T-helper 1 cell treated with Interleukin-12 subunit alpha and Interleukin-12 subunit beta and Interleukin-4 antibody, amounts not matched to agents 30 ng/mL and 1 ng/mL, for 36 hours (primary cell): ENCODE results near the gene DDA1. TPM values are rescaled to one million over a fixed set of nuclear protein-coding genes. Genes with fewer than 3 reads are reported as not detected.

Experiments
- intact Hi-C: fragments of 100-400 bp; cut with micrococcal nuclease; formaldehyde crosslinking; loops from one replicate; pipeline ENCODE4 v1.15.1; 2024
- total RNA-seq: library from RNA; stranded (reverse); gene quantifications from 2 replicates; pipeline ENCODE4 v1.2.3, GENCODE V29; 2022

The DDA1 gene
- total RNA-seq, 1 donor from 2014 or later = 45.8 TPM

DNA sequence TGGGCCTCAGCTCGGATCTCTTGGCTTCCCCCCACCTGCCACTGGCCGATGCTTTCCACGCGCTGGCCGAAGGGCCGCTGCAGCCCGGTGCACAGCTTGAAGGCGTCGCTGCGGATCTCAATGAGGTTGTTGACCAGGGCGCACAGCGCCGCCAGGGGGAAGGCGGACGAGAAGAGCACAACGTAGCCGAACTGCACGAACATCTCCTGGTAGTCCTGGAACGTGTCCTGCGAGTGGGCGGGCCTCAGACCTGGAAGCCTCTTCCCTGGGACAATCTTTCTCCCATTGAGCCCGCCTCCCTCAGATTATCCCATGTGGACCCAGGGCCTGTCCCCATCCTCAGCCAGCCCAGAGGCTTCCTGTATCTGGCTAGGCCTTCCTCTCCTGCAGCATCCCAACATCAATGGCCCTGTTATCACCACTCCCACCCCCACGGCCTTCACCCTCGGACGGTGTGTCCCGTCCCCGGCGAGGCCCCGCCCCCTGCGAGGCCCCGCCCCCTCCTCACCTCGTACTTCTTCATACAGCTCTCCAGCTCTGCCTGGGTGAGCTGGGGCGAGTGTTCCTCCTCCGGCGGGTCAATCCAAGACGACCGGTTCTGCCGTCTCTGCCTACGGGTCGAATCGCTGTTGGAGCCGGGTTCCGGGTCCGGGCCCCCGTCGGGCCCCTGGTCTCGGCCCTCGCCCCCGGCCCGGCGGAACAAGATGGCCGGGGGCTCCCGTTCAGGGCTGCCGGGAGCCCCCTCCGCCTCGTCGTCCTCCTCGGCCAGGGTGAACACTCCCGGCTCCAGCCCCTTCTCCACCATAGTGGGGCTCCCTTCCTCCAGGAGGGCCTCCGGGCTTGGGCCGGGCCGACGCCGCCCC lies 18.5 kb downstream of the DDA1 start:
- intact Hi-C loops = loop anchor here (1.0 kb wide), 2 partner anchors 9 to 19 kb away; partner anchors contain the start of genes DDA1 and GTPBP3

DNA sequence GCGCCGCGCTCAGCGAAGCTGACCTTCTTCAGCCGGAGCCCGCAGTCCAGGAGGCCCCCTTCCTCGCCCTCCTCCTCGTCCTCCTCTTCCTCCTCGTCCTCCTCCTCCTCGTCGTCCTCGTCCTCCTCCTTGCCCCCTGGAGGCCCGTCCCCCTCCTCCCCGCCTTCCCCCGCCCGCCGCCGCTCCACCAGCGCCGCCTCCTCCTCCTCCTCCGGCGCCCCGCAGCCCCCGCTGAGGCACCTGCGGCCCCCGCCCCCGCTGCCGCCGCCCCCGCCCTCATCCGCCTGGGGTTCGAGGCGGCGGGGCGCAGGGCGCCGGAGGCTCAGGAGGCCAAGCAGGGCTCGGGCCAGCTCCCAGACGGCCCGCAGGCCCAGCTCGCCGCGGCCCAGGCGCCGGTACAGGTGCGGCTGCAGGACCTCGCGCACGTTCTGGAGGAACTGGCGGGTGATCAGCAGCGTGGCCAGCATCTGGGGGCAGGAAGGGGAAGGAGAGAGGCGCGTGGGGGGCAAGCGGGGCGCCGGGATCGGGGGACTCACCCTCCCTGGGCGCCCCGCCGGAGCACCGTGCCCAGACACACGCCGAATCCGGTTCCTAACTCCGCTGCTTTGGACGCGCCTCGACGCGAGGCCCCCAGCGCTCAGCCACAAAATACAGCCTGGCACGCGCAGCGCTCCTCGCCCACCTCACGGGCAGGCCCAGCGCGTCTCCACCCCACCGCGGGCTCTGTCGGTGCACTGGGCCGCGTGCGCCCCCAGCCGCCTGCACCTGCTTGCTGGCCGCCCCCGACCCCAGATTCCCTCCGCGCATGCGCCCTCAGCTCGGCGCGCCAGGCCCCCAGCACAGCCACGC lies 19.4 kb downstream of the DDA1 start:
- intact Hi-C loops = loop anchor here (1.0 kb wide), 2 partner anchors 9 to 19 kb away; partner anchors contain the start of genes DDA1 and GTPBP3

GRCh38 chr19:17329366-17330261 lies 20.3 kb downstream of the DDA1 start:
- intact Hi-C loops = loop anchor here (10.0 kb wide), 1 partner anchor 525 kb away; the partner anchor contains the start of gene RPL18A

DNA sequence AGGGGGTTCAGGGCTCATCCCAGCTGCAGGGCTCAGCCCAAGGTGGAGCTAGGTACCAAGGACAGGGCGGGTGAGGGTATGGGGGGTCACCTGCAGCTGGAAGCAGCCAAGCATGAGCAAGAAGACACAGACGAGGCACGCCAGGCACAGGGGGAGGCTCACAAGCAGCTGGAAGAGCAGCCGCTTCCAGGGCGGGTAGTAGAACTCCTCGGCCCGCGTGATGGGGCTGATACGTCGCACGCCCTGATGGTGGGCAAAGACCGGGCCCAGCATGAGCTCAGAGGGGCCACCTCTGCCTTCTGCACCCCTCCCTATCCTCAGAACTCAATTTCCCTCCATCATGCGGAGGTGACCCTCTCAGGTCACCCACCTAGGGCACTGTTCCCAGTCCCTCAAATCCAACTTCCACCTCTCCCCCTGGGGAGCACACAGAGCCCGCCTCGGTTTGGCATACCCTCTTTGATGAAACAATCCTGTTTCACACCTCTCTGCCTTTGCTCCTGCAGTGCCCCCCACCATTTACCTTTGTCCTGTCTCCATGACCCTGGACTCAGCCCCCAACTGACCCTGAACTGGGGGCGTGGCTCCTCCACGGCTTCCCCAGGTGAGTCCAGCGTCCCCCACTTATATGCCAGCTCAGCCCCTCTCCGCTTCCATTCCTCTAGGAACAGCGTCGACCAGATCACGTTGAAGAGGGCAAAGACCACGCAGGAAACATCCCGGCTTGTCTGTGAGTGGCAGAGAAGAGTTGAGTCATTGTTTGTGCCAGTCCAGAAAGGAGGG lies 21.1 kb downstream of the DDA1 start:
- intact Hi-C loops = loop anchor here (10.0 kb wide), 1 partner anchor 524 kb away; the partner anchor contains the start of gene RPL18A

GRCh38 chr19:17331045-17331558 lies 21.7 kb downstream of the DDA1 start:
- intact Hi-C loops = loop anchor here (10.0 kb wide), 1 partner anchor 524 kb away; the partner anchor contains the start of gene RPL18A

DNA sequence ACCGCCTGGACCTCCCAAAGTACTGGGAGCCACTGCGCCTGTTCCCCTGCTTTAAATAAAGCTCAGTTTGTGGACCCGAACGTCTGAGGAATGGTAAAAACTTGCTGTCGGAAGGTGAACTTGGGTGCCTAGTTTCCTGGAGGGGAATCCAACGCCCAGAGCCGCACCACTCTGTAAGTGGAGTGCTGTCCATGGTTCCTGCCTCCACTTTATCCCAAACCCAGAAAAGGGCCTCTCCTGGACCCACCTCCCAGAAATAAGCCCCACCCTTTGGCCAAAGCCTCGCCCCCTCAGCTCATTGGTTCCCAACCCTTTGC lies 23.0 kb downstream of the DDA1 start:
- intact Hi-C loops = loop anchor here (10.0 kb wide), 1 partner anchor 522 kb away; the partner anchor contains the start of gene RPL18A

DNA sequence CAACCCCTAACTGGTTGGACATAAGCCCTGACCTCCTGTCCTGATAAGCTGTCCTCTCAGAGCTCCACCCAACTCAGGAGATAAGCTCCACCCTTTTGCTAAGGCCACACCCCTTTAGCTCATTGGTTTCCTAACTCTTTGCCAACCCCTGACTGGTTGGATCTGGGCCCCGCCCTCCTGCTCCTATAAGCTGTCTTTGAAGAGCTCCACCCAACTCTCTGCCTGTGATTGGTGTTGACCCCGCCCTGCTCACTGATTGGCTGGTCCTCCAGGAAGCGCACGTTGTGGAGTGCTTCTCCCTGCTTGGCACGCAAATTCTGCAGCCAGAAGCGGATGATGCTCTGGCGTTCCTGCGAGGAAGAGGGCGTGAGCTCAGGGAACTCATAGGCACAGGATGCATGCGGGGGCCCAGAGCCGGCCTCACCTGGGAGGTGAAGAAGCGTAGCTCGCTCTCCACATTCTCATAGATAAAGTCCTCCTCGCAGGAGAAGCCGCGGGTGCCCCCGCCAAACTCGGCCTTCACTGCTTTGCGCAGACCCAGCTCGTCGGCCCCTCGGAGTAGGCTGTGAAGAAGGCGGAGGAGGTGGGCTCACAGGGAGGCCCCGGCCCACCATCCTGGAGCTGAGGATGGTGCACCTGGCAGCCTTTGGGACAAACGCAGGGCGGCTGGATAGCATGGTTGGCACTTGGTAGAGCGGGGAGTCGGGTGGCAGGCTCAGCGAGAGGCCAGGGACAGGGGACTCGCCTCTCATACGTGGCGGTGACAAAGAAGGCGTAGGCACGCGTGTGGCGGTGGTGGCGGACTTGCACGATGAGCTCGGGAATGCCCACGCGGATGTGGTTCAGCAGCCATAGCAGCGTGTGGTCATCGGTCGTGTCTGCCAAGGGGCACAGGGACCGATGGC lies 23.6 kb downstream of the DDA1 start:
- intact Hi-C loops = loop anchor here (10.0 kb wide), 1 partner anchor 522 kb away; the partner anchor contains the start of gene RPL18A

DNA sequence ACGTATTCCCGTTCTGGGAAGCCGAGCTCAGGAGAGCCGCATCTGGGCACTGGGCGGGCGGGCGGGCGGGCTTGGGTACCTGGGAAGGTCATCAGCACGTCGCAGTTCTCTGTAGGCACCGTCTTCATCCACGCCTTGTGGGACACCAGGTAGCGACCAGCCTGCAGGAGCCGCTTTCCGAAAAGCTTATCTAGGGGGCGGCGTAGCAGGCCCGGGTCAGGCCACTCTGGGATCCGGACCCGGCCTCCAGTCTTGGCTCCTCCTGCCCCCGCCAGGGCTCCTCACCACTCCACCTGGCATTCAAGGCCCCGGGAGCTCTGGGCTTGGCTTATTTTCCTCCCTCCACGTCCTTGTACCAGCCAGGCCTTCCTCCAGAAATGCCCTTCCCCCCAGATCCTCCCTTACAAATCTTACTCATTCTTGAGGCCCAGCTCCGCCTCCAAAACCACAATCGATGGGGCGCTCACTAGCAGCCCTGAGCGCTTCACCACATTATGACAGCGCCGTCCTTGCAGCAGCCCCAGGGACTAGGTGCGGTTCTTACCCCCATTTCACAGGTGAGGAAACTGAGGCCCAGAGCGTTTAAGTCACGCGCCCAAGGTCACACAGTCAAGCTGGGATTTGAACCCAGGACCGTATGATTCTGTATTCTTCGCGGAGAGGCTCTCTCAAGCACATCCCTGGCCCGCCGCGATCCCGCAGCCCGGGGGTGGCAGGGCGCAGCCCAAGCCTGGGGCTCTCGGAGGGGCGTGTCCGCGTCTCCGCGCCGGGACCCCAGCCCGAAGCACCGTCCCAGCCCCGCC lies 24.4 kb downstream of the DDA1 start:
- intact Hi-C loops = loop anchor here (10.0 kb wide), 1 partner anchor 521 kb away; the partner anchor contains the start of gene RPL18A

- intact Hi-C loops = loop anchor here (10.0 kb wide), 1 partner anchor 520 kb away; the partner anchor contains the start of gene RPL18A
Measured at GRCh38 chr19:17334414-17335409, 25.3 kb downstream of the DDA1 start, which contains the start of gene ANO8. ANO8 (minus strand) TSS chr19:17334855; CDS start chr19:17334670, 185 bp downstream.

DNA sequence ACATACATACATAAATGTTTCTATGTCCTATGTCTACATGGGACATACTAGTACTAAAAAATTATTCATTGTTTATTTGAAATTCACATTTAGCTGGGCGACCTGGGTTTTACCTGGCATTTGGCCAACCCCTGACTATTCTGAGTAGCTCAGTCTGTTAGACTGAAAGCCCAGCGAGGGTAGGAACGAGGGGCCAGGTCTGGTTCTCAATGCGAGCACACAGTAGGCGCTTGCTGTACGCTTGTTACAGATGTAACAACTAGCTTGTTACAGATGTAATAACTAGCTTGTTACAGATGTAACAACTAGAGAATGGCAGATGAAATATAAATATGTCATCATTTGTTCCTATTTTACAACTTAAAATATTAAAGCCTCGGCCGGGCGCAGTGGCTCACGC lies 26.2 kb downstream of the DDA1 start:
- intact Hi-C loops = loop anchor here (10.0 kb wide), 1 partner anchor 519 kb away; the partner anchor contains the start of gene RPL18A

- intact Hi-C loops = loop anchor here (1.0 to 10.0 kb wide), 16 partner anchors 9 to 678 kb away; partner anchors contain the start of genes BABAM1, DDA1, HAUS8 and MYO9B
Measured at GRCh38 chr19:17336872-17337674, 27.7 kb downstream of the DDA1 start, which contains the start of gene GTPBP3. GTPBP3 (plus strand) TSS chr19:17337553; CDS start chr19:17337612, 59 bp downstream.

GRCh38 chr19:17337675-17338432 lies 28.5 kb downstream of the DDA1 start:
- intact Hi-C loops = loop anchor here (1.0 to 10.0 kb wide), 16 partner anchors 8 to 679 kb away; partner anchors contain the start of genes BABAM1, DDA1, HAUS8 and MYO9B

GRCh38 chr19:17338433-17339078 lies 29.2 kb downstream of the DDA1 start:
- intact Hi-C loops = loop anchor here (10.0 kb wide), 1 partner anchor 516 kb away; the partner anchor contains the start of gene RPL18A
